Stomach (tissue), 9 donors: ENCODE results near the gene PPOX. TPM values are rescaled to one million over a fixed set of nuclear protein-coding genes. Genes with fewer than 3 reads are reported as not detected.

Experiments used
- DNase-seq, 2 donors: peaks; one replicate each; pipeline versions ENCODE4 v3.0.0 to v3.0.0-alpha.2; 2013 to 2019
- H3K27ac ChIP-seq, 5 donors: fragments of 200-600 bp in 4 of 5; sonication (generic) in 4 of 5; one replicate each; pipeline ENCODE4 v1.5.1; 2013 to 2019; ENCODE audit warnings: mild to moderate bottlenecking in 1 of 5, moderate library complexity in 1 of 5
- H3K27me3 ChIP-seq, 3 donors: fragments of 200-600 bp; sonication (generic); one replicate each; pipeline ENCODE4 v1.5.1; 2017 to 2019; ENCODE audit warnings: mixed run types in 1 of 3
- H3K36me3 ChIP-seq, 4 donors: fragments of 200-600 bp; sonication (generic); 1 replicate in 3 of 4; 2 replicates in 1 of 4; pipeline ENCODE4 v1.5.1; 2016 to 2019
- H3K4me1 ChIP-seq, 4 donors: fragments of 200-600 bp; sonication (generic); one replicate each; pipeline ENCODE4 v1.5.1; 2016 to 2019
- H3K4me3 ChIP-seq, 4 donors: fragments of 200-600 bp; sonication (generic) in 3 of 4; one replicate each; pipeline ENCODE4 v1.5.1; 2016 to 2019; ENCODE audit warnings: mild to moderate bottlenecking in 1 of 4
- H3K9me3 ChIP-seq, 4 donors: fragments of 200-600 bp; sonication (generic); one replicate each; pipeline ENCODE4 v1.5.1; 2016 to 2019
- CTCF ChIP-seq, 7 experiments: fragments of 450-650 bp in 4 of 7; fragments of 200-600 bp in 3 of 7; sonication (generic) in 3 of 7; IDR thresholded peaks; one replicate each; pipeline ENCODE4 v1.5.1; 2016 to 2019; ENCODE audit warnings: antibody characterized with exemption in 7 of 7, control low read depth in 2 of 7, mild to moderate bottlenecking in 1 of 7
- EP300 ChIP-seq: sonication (generic); formaldehyde crosslinking; IDR thresholded peaks from one replicate; pipeline ENCODE4 v1.6.1; 2017; ENCODE audit warnings: antibody characterized with exemption
- POLR2A ChIP-seq, 4 donors: fragments of 450-650 bp; IDR thresholded peaks; one replicate each; pipeline ENCODE4 v1.6.1; 2016; ENCODE audit warnings: antibody characterized with exemption in 4 of 4, control low read depth in 2 of 4, mild to moderate bottlenecking in 1 of 4, moderate library complexity in 1 of 4
- POLR2AphosphoS5 ChIP-seq, 3 donors: sonication (generic); formaldehyde crosslinking; IDR thresholded peaks; one replicate each; pipeline ENCODE4 v1.6.1; 2016; ENCODE audit warnings: antibody characterized with exemption in 3 of 3
- WGBS, 5 donors: extraction: QIAGEN DNeasy Blood & Tissue Kit in 3 of 5; methylation state at CpG; one replicate each; pipeline versions ENCODE4 v1.1.5 to v1.1.7; 2013 to 2018; 5-methylcytosine and 5-hydroxymethylcytosine counted together
- intact Hi-C: fragments of 100-400 bp; cut with DNase I; formaldehyde crosslinking; loops from one replicate; pipeline ENCODE4 v1.15.1; 2023; ENCODE audit warnings: low total_unique reads
- polyA plus RNA-seq, 3 donors: library from polyadenylated mRNA; stranded (reverse); fragments of 200-250 nt; gene quantifications; one replicate each; pipeline ENCODE4 v1.2.3, GENCODE V29; 2013
- total RNA-seq, 5 donors: library from RNA; depleted of rRNA; stranded (reverse); fragments of >200 nt; gene quantifications; one replicate each; pipeline versions ENCODE4 v1.1.0 to v1.2.3, GENCODE V29; 2014 to 2016
- donor health status: healthy with polysubstance abuse.
- donor health status: Bipolar disorder and iron deficiency.
- donor health status: healthy.

Gene PPOX
- total and polyA plus RNA-seq, 8 donors: 9.5 to 52.7 (median 31.8) TPM

DNA sequence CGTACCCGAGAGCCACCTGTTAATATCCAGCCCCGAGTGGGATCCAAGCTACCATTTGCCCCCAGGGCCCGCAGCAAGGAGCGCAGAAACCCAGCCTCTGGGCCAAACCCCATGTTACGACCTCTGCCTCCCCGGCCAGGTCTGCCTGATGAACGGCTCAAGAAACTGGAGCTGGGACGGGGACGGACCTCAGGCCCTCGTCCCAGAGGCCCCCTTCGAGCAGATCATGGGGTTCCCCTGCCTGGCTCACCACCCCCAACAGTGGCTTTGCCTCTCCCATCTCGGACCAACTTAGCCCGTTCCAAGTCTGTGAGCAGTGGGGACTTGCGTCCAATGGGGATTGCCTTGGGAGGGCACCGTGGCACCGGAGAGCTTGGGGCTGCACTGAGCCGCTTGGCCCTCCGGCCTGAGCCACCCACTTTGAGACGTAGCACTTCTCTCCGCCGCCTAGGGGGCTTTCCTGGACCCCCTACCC is 5.5 kb upstream of the PPOX start:
- H3K4me3 ChIP-seq: peak overlapping the region in 1 of 4 donors; percentile 96
- H3K27me3 ChIP-seq: no peaks in the 10 kb centered on the region
- DNase-seq: no peak
- intact Hi-C loops: no loop called here
- peak overlapping the region in 1 of 5 donors; percentile 90 for H3K27ac ChIP-seq
- peaks cover 9 to 68% (median 59%) of the 10 kb centered on the region in 4 donors for H3K36me3 ChIP-seq
- peaks cover 31 to 59% (median 49%) of the 10 kb centered on the region in 4 donors for H3K4me1 ChIP-seq
- TF ChIP-seq POLR2A (IDR thresholded peaks at IDR 0.05): no peak
- TF ChIP-seq POLR2AphosphoS5 (IDR thresholded peaks at IDR 0.05): no peak
- TF ChIP-seq CTCF (IDR thresholded peaks at IDR 0.05): no peak
- no peak for TF ChIP-seq EP300
- no peaks in the 10 kb centered on the region for H3K9me3 ChIP-seq
- whole genome bisulfite sequencing, 5 donors: 92 to 95% (median 94%) methylated on average over 15 to 22 of the region's 22 CpGs

GRCh38 chr1:161161652-161162051 is 4.6 kb upstream of the PPOX start:
- Histone ChIP-seq H3K36me3 (peaks cover 9 to 68% (median 59%) of the 10 kb centered on the region in 4 donors), H3K4me3 (no peak overlapping the region), H3K9me3 (no peaks in the 10 kb centered on the region), H3K27ac (peak overlapping the region in 2 of 5 donors; percentile 6 to 22), H3K27me3 (no peaks in the 10 kb centered on the region), H3K4me1 (peaks cover 31 to 58% (median 52%) of the 10 kb centered on the region in 4 donors)
- DNase-seq: no peak
- WGBS, 5 donors: 83 to 92% (median 89%) methylated on average over 5 of the region's 5 CpGs
- TF ChIP-seq EP300 (no peak), POLR2A (IDR thresholded peaks at IDR 0.05) (no peak), POLR2AphosphoS5 (IDR thresholded peaks at IDR 0.05) (no peak), CTCF (IDR thresholded peaks at IDR 0.05) (no peak)
- intact Hi-C loops: no loop called here

- Histone ChIP-seq H3K27ac (no peak overlapping the region), H3K9me3 (no peaks in the 10 kb centered on the region), H3K36me3 (peaks cover 9 to 66% (median 55%) of the 10 kb centered on the region in 4 donors), H3K27me3 (no peaks in the 10 kb centered on the region), H3K4me3 (no peak overlapping the region), H3K4me1 (peaks cover 34 to 62% (median 56%) of the 10 kb centered on the region in 4 donors)
- 76 to 82% (median 79%) methylated on average over 7 of the region's 7 CpGs for WGBS, 5 donors
- intact Hi-C loops: no loop called here
- TF ChIP-seq EP300: no peak
- TF ChIP-seq POLR2A (IDR thresholded peaks at IDR 0.05): no peak
- no peak for TF ChIP-seq POLR2AphosphoS5 (IDR thresholded peaks at IDR 0.05)
- TF ChIP-seq CTCF (IDR thresholded peaks at IDR 0.05): no peak
- DNase-seq: no peak
Measured at GRCh38 chr1:161162052-161162451, 4.2 kb upstream of the PPOX start.

GRCh38 chr1:161162806-161163205 is 3.4 kb upstream of the PPOX start:
- H3K9me3 ChIP-seq: no peaks in the 10 kb centered on the region
- H3K36me3 ChIP-seq: peaks cover 5 to 61% (median 48%) of the 10 kb centered on the region in 4 donors
- no peaks in the 10 kb centered on the region for H3K27me3 ChIP-seq
- TF ChIP-seq EP300: no peak
- no peak for TF ChIP-seq CTCF (IDR thresholded peaks at IDR 0.05)
- TF ChIP-seq POLR2AphosphoS5 (IDR thresholded peaks at IDR 0.05): no peak
- TF ChIP-seq POLR2A (IDR thresholded peaks at IDR 0.05): no peak
- no peak for DNase-seq
- no peak overlapping the region for H3K4me3 ChIP-seq
- H3K4me1 ChIP-seq: peaks cover 36 to 69% (median 64%) of the 10 kb centered on the region in 4 donors
- peak overlapping the region in 1 of 5 donors; percentile 32 for H3K27ac ChIP-seq
- WGBS, 5 donors: 89 to 97% (median 94%) methylated on average over 10 of the region's 10 CpGs
- intact Hi-C loops: no loop called here
